SK-N-MC (cell line): ENCODE results near the gene SYS1.

Experiments
- EZH2 ChIP-seq: fragments of 200-600 bp; sonication (generic); IDR thresholded peaks from one replicate; pipeline ENCODE4 v1.6.1; 2017; ENCODE audit warnings: antibody characterized with exemption
- FOXP2 ChIP-seq: optimal IDR thresholded peaks from 2 replicates; pipeline ENCODE3; 2011; ENCODE audit warnings: mild to moderate bottlenecking, moderate library complexity; ENCODE audit not compliant: insufficient read depth; ENCODE audit errors: extremely low read length, control extremely low read depth
- POLR2AphosphoS5 ChIP-seq: IDR thresholded peaks from 2 replicates; pipeline ENCODE4 v1.6.1; 2012; ENCODE audit warnings: mild to moderate bottlenecking, low read depth, low read length, borderline replicate concordance

DNA sequence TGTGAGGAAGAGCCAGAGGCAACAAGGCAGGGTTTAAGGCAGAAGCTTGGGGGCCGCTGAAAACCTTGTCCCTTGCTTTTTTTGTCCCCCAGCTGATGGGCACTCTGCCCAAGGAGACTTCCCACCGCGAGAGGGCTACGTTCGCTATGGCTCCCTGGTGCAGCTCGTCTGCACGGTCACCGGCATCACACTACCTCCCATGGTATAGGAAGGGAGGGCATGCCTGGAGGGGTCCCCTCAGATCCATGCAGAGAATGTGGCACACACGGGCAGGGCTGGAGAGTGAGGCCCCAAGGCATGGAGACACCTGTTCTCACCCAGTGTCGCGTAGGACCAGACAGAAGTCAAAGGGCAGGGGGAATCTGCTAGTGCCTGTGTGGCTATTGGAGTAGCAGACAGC is 49.0 kb upstream of the SYS1 start:
- no peak for TF ChIP-seq EZH2
- TF ChIP-seq POLR2AphosphoS5, result no peak
- no peak for TF ChIP-seq FOXP2
